GM23248 (cell line): ENCODE measurements around the gene MTMR1. TPM values are rescaled to one million over a fixed set of nuclear protein-coding genes. Genes with fewer than 3 reads are reported as not detected.
A peak's percentile ranks its signal among the peaks of the same experiment; 100 is the strongest.

ENCODE experiments used
- DNase-seq: peaks from one replicate; pipeline ENCODE4 v3.0.0-alpha.2; 2015
- H2AFZ ChIP-seq: fragments of 200-600 bp; sonication (generic); 2 replicates; pipeline ENCODE4 v1.6.1; 2016; ENCODE audit warnings: antibody characterized with exemption
- H3F3A ChIP-seq: fragments of 200-600 bp; sonication (generic); 2 replicates; pipeline ENCODE4 v1.6.1; 2016; ENCODE audit warnings: mild to moderate bottlenecking, antibody characterized with exemption, mixed run types; ENCODE audit not compliant: insufficient read depth
- H3K27ac ChIP-seq: fragments of 200-600 bp; sonication (generic); 2 replicates; pipeline ENCODE4 v1.5.1; 2016; ENCODE audit warnings: mild to moderate bottlenecking
- H3K27me3 ChIP-seq: fragments of 200-600 bp; sonication (generic); replicated peaks from 2 replicates; pipeline ENCODE4 v1.6.1; 2016; ENCODE audit warnings: mild to moderate bottlenecking; ENCODE audit not compliant: insufficient read depth
- H3K36me3 ChIP-seq: fragments of 200-600 bp; sonication (generic); 2 replicates; pipeline ENCODE4 v1.6.1; 2016; ENCODE audit warnings: low read depth, mild to moderate bottlenecking
- H3K4me1 ChIP-seq: fragments of 200-600 bp; sonication (generic); 2 replicates; pipeline ENCODE4 v1.6.1; 2016; ENCODE audit warnings: mild to moderate bottlenecking; ENCODE audit not compliant: insufficient read depth
- H3K4me2 ChIP-seq: fragments of 200-600 bp; sonication (generic); one replicate; pipeline ENCODE4 v1.6.1; 2016; ENCODE audit warnings: mild to moderate bottlenecking; ENCODE audit not compliant: unreplicated experiment
- H3K4me3 ChIP-seq: fragments of 200-600 bp; sonication (generic); 2 replicates; pipeline ENCODE4 v1.5.1; 2016; ENCODE audit warnings: mild to moderate bottlenecking
- H3K79me2 ChIP-seq: fragments of 200-600 bp; sonication (generic); 2 replicates; pipeline ENCODE4 v1.6.1; 2016; ENCODE audit warnings: mild to moderate bottlenecking; ENCODE audit not compliant: insufficient read depth
- H3K9ac ChIP-seq: fragments of 200-600 bp; sonication (generic); 2 replicates; pipeline ENCODE4 v1.6.1; 2016; ENCODE audit warnings: mild to moderate bottlenecking
- H3K9me2 ChIP-seq: fragments of 200-600 bp; sonication (generic); 2 replicates; pipeline ENCODE4 v1.6.1; 2016; ENCODE audit warnings: mixed run types, mild to moderate bottlenecking, moderate library complexity; ENCODE audit not compliant: insufficient read depth
- H3K9me3 ChIP-seq: fragments of 200-600 bp; sonication (generic); one replicate; pipeline ENCODE4 v1.6.1; 2017; ENCODE audit warnings: low read depth
- H4K20me1 ChIP-seq: fragments of 200-600 bp; sonication (generic); 2 replicates; pipeline ENCODE4 v1.6.0; 2016; ENCODE audit not compliant: insufficient read depth
- EZH2 ChIP-seq: fragments of 200-600 bp; sonication (generic); IDR thresholded peaks from 2 replicates; pipeline ENCODE4 v1.6.1; 2018; ENCODE audit warnings: antibody characterized with exemption, mild to moderate bottlenecking; ENCODE audit not compliant: insufficient read depth, poor library complexity, severe bottlenecking
- EZH2phosphoT487 ChIP-seq: fragments of 200-600 bp; sonication (generic); IDR thresholded peaks from 2 replicates; pipeline ENCODE4 v1.6.1; 2018; ENCODE audit warnings: antibody characterized with exemption, moderate library complexity, mild to moderate bottlenecking, low read depth; ENCODE audit not compliant: insufficient read depth
- WGBS, 2 experiments: methylation state at CpG; one replicate each; pipeline ENCODE4 v1.1.6; 2015 to 2017; ENCODE audit warnings: low lambda C conversion rate in 2 of 2, low coverage in 1 of 2; ENCODE audit errors: missing lambda C conversion rate in 2 of 2; 5-methylcytosine and 5-hydroxymethylcytosine counted together
- in situ Hi-C: fragments of 300-500 bp; cut with MboI; formaldehyde crosslinking; loops from 2 replicates; pipeline ENCODE4 v1.15.0; 2020
- polyA plus RNA-seq: library from polyadenylated mRNA; unstranded; fragments of >200 nt; fragmentation: Nextera tagmentation; extraction: Ambion mirVana; gene quantifications from 2 replicates; pipeline ENCODE4 v1.2.1, GENCODE V29; 2016
- total RNA-seq: library from RNA; depleted of rRNA; stranded (reverse); fragments of >200 nt; shearing (Covaris generic); gene quantifications from 2 replicates; pipeline ENCODE4 v1.2.3, GENCODE V29; 2014

MTMR1 gene
- total and polyA plus RNA-seq, 2 experiments from 2014 or later: 2.7 to 12.8 TPM

GRCh38 chrX:150702966-150703694 lies 9.9 kb downstream of the MTMR1 start:
- H3K27me3 ChIP-seq: no peaks in the 10 kb centered on the region
- H2AFZ ChIP-seq: no peak overlapping the region
- peaks cover 9% of the 10 kb centered on the region; the same call in 1 of the 2 replicates for H3F3A ChIP-seq
- H3K9me3 ChIP-seq: no peaks in the 10 kb centered on the region
- H3K9me2 ChIP-seq: no peaks in the 10 kb centered on the region
- in situ Hi-C loops: loop anchor here (25.0 kb wide), 1 partner anchor 741 kb away; no protein-coding TSS in a partner anchor
- TF ChIP-seq EZH2: no peak
- TF ChIP-seq EZH2phosphoT487: no peak
- H3K27ac ChIP-seq: peak overlapping the region; percentile 92
- H3K79me2 ChIP-seq: no peaks in the 10 kb centered on the region
- no peak overlapping the region for H3K4me3 ChIP-seq
- no peak for DNase-seq
- 96 to 100% methylated on average over 1 of the region's 1 CpG for WGBS, 2 experiments
- peaks cover 21% of the 10 kb centered on the region for H3K4me1 ChIP-seq
- H4K20me1 ChIP-seq: no peaks in the 10 kb centered on the region
- peak overlapping the region; percentile 28 for H3K4me2 ChIP-seq
- H3K9ac ChIP-seq: peak overlapping the region; percentile 57
- H3K36me3 ChIP-seq: no peaks in the 10 kb centered on the region; the same call in 1 of the 2 replicates

GRCh38 chrX:150703695-150703974 lies 10.4 kb downstream of the MTMR1 start:
- in situ Hi-C loops: loop anchor here (25.0 kb wide), 1 partner anchor 741 kb away; no protein-coding TSS in a partner anchor
- H3K4me1 ChIP-seq: peaks cover 21% of the 10 kb centered on the region
- H3K27me3 ChIP-seq: no peaks in the 10 kb centered on the region
- peak overlapping the region; percentile 57 for H3K9ac ChIP-seq
- no peak overlapping the region for H2AFZ ChIP-seq
- peak overlapping the region; percentile 92 for H3K27ac ChIP-seq
- peaks cover 9% of the 10 kb centered on the region; the same call in 1 of the 2 replicates for H3F3A ChIP-seq
- H3K9me3 ChIP-seq: no peaks in the 10 kb centered on the region
- no peaks in the 10 kb centered on the region; the same call in 1 of the 2 replicates for H3K36me3 ChIP-seq
- TF ChIP-seq EZH2phosphoT487: no peak
- TF ChIP-seq EZH2: no peak
- no peaks in the 10 kb centered on the region for H3K79me2 ChIP-seq
- no peak overlapping the region for H3K4me3 ChIP-seq
- H3K4me2 ChIP-seq: peak overlapping the region; percentile 28
- no peaks in the 10 kb centered on the region for H4K20me1 ChIP-seq
- no peak for DNase-seq
- no peaks in the 10 kb centered on the region for H3K9me2 ChIP-seq

- Histone ChIP-seq H3K79me2 (no peaks in the 10 kb centered on the region), H3K36me3 (no peaks in the 10 kb centered on the region; the same call in 1 of the 2 replicates), H3K9me2 (no peaks in the 10 kb centered on the region), H3K4me3 (no peak overlapping the region), H2AFZ (no peak overlapping the region), H3K4me1 (peaks cover 21% of the 10 kb centered on the region), H3K9me3 (no peaks in the 10 kb centered on the region), H3F3A (peaks cover 9% of the 10 kb centered on the region; the same call in 1 of the 2 replicates), H4K20me1 (no peaks in the 10 kb centered on the region), H3K9ac (peak overlapping the region; percentile 57), H3K27ac (peak overlapping the region; percentile 92), H3K4me2 (peak overlapping the region; percentile 28), H3K27me3 (no peaks in the 10 kb centered on the region)
- TF ChIP-seq EZH2phosphoT487 (no peak), EZH2 (no peak)
- 48 to 61% methylated on average over 3 of the region's 3 CpGs for WGBS, 2 experiments
- in situ Hi-C loops: loop anchor here (25.0 kb wide), 1 partner anchor 742 kb away; no protein-coding TSS in a partner anchor
- DNase-seq: peak; percentile 81
These were observed 10.9 kb downstream of the MTMR1 start for GRCh38 chrX:150704030-150704613.

GRCh38 chrX:150712619-150713018 lies 19.4 kb downstream of the MTMR1 start:
- Histone ChIP-seq H3K9me3 (no peaks in the 10 kb centered on the region), H2AFZ (no peak overlapping the region), H3K4me2 (no peak overlapping the region), H3F3A (no peaks in the 10 kb centered on the region), H3K36me3 (no peaks in the 10 kb centered on the region), H3K9ac (no peak overlapping the region), H3K27me3 (no peaks in the 10 kb centered on the region), H4K20me1 (no peaks in the 10 kb centered on the region), H3K79me2 (no peaks in the 10 kb centered on the region), H3K4me1 (no peaks in the 10 kb centered on the region), H3K9me2 (no peaks in the 10 kb centered on the region), H3K4me3 (no peak overlapping the region), H3K27ac (no peak overlapping the region)
- TF ChIP-seq EZH2: no peak
- TF ChIP-seq EZH2phosphoT487: no peak
- in situ Hi-C loops: loop anchor here (25.0 kb wide), 1 partner anchor 750 kb away; no protein-coding TSS in a partner anchor
- DNase-seq: no peak
